GM21526 (cell line): ENCODE results near the gene RPS27L.
"Not testable (repeated sequence)": the region's sequence is repeated elsewhere in the genome, so short reads cannot be mapped to it uniquely, and the experiment has no call there.

ENCODE experiments used
- ATAC-seq: cut with Tn5 transposase; IDR thresholded peaks from one replicate; pipeline ENCODE4 v1.9.1; 2021; ENCODE audit warnings: moderate library complexity; ENCODE audit not compliant: unreplicated experiment, low FRiP score

The RPS27L gene

DNA sequence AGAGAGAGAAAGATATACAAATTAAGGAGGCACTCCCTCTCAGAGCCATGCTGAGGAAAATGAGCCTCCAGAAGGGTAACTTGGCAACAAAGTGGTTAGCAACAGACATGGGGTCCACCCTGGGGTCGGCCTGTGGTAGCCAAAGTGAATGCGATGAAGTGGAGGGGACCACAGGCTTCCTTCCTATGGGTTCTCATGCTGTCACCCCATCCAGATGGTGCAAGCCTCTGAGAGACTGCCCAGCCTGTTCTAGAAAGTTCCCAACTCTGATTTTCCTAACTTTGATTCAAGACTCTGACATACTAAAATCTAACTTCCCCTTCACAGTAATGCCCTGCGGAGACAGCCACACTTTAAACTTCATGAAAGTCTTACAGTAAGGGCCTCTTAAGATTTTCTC lies 53.9 kb downstream of the RPS27L start:
- no peak for ATAC-seq

DNA sequence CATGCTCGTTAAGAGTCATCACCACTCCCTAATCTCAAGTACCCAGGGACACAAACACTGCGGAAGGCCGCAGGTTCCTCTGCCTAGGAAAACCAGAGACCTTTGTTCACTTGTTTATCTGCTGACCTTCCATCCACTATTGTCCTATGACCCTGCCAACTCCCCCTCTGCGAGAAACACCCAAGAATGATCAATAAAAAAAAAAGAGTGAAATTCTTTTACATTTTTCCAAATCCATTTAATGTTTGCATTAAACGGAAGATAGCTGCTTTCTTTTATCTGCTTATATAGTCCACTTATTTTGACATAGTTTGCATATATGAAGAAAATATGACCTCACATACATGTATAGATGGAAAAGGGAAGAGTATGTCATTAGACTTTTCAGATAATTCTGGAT lies 57.7 kb downstream of the RPS27L start:
- ATAC-seq = not testable (repeated sequence)

- ATAC-seq = not testable (repeated sequence)
These were observed 58.4 kb downstream of the RPS27L start for GRCh38 chr15:63098901-63099300.
